Erythroblast (primary cell): ENCODE data around the gene PXMP4.

Experiments
- GATA1 ChIP-seq: IDR thresholded peaks from 2 replicates; pipeline ENCODE4 v1.6.1; 2011; ENCODE audit warnings: low read depth, mild to moderate bottlenecking, control low read depth, low read length, moderate library complexity
- POLR2A ChIP-seq: IDR thresholded peaks from 2 replicates; pipeline ENCODE4 v1.6.1; 2011; ENCODE audit warnings: mild to moderate bottlenecking, low read length

- no peak for TF ChIP-seq POLR2A
- TF ChIP-seq GATA1: no peak
Observed at GRCh38 chr20:33668466-33669155, 51.5 kb downstream of the PXMP4 start.
